Fibroblast of skin of back (primary cell): Measurements from ENCODE around the gene ZNF107. TPM values are rescaled to one million over a fixed set of nuclear protein-coding genes. Genes with fewer than 3 reads are reported as not detected.

ENCODE experiments used
- DNase-seq: peaks from one replicate; pipeline ENCODE4 v3.0.0-alpha.2; 2013
- polyA plus RNA-seq, 2 experiments: library from polyadenylated mRNA; unstranded; fragments of 120-200 nt; gene quantifications; one replicate each; pipeline ENCODE4 v1.2.1, GENCODE V29; 2013; ENCODE audit not compliant: insufficient read length in 2 of 2

Gene ZNF107
- polyA plus RNA-seq (2013, experiment 1 of 2; ENCODE audit: insufficient read length) = 2.4 TPM
- 1.1 TPM for polyA plus RNA-seq (2013, experiment 2 of 2; ENCODE audit: insufficient read length)

DNA sequence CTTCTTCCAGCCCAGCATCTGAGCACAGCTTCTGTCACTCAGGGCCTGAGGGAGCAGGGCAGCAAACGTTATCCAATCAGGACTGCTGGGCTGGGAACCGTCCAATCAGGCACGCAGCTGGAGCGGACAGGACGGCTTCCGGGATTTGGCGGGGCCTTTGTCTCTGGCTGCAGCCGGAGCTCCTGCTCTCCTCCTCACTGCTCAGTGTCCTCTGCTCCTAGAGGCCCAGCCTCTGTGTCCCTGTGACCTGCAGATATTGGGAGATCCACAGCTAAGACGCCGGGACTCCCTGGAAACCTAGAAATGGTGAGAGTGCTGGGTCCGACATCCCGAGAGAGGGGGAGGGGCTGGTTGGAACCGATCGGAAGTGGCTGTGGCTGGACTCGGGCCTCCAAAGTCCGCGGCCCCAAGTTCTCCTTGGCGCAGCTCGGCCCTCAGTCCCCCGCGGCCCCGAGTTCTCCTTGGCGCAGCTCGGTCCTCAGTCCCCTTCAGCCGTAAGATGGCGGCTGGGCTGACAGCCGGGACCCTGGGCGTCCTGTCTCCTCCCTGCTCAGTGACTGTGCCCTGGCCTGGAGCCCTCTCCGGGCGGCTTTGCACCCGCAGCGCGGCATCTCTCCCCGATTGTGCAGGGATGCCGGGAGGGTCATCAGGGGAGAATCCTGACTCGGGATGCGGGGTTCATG, at the start of gene ZNF107:
Gene ZNF107, plus strand, starts transcription at position 154 of the 683 bp plus-strand sequence. Its CDS starts 150 bp downstream, at position 304.
- peak; percentile 96 for DNase-seq

DNA sequence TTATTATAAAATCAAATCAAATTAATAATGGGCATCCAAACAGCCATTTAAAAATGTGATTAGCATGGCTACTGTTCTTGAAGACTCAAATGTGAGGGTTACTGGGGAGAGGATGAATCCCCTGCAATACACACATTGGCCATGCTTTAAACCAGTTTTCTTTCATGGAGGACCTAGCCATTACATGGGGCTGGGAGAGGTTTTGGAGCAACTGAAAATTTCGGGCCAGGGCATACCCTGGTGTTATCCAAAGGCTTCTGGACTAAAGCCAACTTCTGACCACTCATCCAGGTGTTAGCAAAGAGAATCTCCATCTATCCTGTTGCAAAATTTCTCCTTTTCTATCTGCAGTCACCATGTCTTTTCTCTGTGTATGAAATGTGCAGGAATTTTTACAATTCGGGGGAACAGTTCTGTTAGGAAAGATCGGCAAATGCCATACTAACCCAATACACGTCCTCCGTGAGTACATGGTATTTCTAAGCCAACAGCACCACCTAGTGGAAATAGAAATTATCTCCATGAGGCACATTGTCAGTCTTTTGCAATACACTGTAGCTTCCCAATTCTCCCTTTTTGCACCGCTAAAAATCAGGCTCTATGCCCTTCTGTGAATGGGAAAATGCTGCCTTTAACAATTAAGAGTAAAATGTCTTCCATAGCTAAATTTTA, 47.0 kb upstream of the ZNF107 start:
- peak; percentile 53 for DNase-seq

DNA sequence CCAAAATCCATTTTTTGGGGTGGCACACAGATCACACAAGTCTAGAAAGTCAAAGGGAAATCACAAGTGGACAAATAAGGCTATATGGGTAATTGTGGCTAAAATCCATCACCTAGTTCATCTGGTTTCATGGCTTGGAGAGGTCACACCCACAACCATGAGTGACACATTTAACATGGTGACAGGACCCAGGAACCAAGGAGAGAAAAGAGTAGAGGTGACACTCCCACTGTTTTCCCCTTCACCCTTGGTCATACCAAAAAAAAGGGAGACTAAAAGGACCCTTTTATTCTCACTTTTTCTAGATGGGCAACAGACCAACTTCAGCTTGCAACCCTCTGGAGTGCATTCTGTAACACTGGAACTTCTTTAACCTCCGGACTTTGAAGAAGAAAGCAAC, 46.2 kb upstream of the ZNF107 start:
- DNase-seq = no peak

DNA sequence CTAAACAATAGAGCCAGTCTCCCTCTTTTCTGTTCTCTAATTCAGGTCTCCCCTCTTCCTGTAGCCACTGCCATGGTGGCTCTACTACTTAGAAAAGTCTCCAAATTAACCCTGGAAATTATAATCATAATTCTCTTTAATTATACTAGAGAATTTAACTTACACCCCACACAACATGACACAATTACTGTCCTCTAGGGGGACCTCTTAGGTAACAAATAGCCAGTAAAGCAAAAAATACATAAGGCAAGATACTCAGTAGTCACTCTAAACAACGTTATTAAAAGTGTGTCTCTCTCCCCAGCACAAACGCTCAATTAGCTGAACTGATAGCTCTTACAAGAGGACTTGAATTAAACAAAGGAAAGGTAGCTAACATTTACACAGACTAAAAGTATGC, 44.3 kb upstream of the ZNF107 start:
- DNase-seq = no peak

DNA sequence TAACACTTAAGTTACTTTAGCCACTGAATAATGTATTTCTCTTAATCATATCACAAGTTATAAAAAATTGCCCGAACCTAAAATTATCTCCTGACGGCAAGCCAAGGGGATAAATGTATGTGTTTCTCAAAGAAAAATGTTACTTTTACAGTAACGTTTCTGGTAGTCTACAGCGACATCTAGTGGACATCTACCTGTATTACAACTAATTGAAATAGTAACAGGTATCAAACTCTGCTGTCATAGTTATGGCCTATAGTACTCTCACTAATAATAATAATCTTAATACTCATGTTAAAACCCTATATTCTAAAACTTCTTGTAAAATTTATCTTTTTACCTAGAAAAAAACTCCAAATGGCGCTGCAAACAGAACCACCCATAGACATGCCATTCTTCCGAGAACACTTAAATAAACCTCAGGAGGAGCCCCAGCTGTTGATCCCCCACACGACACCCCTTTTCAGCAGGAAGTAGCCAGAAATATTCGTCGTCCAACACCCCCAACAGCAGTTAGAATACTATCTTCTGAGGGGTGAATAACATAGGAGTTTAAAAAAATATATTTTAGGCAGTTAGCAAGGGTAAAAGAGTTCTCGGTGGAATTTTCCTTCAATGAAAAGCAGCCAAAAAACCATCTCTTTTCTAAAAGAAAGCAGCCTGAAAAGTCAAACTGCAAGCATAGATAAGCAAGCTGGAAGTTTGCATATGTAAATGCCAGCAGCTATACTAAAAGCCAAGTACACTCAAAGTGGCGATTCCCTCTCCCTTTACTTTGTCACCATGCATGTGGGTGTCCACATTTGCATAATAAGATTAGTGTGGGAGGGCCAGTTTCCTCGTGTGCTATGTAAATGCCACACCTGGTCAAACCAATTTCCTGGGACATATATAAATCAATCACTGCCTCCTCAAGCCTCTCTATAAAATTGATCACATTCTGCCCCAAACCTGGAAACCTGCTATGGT, 40.5 kb upstream of the ZNF107 start:
- DNase-seq = no peak

DNA sequence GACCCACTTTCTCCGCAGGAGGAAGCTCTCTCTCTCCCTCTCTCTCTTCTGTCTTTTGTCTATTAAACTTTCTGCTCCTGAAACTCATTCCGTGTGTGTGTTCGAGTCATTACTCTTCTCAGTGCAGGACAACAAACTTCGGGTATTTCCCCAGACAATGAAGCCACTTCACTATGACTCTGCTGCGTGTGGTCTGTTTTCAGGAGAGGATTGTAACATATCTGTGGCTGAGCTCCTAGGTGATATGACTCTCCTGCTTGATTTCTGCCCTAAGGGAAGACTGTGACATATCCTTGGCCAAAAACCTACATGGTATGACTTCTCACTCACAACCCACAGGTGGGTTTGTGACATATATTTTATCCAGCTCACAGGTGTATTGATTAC, 39.9 kb upstream of the ZNF107 start:
- no peak for DNase-seq

DNA sequence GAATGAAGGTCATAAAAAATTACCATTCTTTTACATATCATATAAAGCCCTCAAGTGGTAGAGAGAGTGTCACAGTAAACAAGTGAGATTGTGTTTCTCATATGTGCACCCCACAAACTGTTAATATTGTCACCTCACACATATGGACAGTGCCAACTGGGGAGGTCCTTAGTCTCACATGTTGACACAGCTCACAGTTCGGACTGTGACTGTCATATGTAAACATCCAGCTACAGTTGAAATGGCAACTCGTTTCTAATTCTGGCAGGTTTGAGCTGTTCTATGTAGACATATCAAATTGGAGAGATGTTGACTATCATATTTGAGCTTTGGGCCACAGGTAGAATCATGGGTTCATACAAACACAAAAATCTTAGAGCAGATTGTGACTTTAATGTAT, 39.4 kb upstream of the ZNF107 start:
- DNase-seq = no peak

DNA sequence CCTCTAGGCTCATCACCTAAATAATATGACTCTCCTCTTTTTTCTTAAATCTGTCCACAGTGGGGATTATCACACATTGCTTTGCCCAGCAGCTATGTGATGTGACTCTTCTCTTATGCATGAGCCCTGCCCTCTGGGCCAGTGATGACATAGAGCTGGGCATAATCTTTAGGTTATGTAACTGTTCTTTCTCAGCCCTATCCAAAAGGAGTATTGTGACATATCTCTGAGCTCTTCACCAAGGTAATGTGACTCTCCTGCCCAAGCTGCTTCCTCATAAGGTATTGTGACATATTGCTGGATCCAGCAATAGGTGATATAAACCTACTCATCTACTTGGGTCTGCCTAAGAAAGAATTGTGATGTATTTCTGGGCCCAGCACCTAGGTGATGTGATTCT, 37.7 kb upstream of the ZNF107 start:
- DNase-seq = no peak

DNA sequence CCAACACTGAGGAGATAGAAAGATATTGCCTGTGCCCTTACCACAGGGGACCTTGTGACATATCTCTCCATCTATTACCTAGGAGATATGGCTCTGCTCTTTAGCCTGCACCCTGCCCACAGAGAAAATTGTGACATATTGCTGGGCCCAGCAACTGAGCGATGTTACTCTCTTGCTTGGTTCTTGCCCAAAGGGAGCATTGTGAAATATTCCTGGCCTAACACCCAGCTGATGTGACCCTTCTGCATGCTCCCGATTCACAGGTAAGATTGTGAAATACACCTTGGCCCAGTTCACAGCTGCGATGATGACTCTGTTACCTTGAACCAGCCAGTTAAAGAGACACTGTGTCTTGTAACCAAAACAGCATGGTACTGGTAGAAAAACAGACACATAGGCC, 37.2 kb upstream of the ZNF107 start:
- no peak for DNase-seq

DNA sequence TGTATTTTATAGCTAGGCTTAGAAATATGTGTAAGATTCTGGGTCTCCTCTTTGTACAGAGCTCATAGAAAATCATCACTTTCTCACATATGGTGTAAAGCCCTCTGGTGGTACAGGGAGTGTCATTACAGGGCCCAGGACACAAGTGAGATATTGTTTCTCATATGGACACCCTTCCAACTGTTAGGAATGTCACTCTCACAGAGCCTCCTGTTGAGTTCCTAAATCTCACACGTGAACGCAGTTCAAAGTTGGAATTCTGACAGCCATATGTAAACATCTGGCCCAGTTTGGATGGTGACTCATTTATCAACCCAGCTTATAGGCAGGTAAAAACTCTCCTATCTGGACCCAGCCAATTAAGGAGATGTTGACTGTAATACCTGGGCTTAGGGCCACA, 35.4 kb upstream of the ZNF107 start:
- DNase-seq = peak; percentile 2

DNA sequence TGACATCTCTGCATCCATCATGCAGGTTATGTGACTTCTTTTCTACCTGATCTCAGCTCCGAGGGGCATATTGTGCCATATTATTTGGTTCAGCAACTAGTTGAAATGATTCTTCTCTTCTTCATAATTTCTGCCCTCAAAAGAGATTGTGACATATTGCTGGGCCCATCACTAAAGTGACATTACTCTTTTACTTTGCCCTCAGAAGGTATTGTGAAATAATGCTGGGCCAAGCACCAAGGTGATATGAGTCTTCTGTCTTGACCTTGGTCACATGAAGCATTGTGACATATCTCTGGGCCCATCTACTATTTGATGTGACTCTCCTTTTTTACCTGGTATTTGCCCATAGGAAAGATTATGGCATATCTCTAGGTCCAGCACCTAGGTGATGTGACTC, 33.9 kb upstream of the ZNF107 start:
- no peak for DNase-seq

DNA sequence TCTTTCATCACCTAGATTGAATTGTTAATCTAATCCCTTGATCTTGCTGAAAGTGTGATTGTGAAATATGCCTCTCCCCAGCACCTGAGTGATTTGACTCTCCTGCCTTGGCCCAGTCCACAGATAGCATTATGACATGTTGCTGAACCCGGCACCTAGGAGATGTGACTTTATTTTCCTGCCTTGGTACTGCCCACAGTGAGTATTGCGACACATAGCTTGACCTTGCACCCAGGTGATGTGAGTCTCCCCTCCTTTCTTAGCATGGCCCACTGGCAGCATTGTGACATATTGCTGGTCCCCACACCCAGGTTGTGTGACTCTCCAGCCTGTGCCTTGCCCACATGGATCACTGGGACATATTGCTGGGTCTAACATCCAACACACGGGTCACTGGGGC, 32.5 kb upstream of the ZNF107 start:
- no peak for DNase-seq

DNA sequence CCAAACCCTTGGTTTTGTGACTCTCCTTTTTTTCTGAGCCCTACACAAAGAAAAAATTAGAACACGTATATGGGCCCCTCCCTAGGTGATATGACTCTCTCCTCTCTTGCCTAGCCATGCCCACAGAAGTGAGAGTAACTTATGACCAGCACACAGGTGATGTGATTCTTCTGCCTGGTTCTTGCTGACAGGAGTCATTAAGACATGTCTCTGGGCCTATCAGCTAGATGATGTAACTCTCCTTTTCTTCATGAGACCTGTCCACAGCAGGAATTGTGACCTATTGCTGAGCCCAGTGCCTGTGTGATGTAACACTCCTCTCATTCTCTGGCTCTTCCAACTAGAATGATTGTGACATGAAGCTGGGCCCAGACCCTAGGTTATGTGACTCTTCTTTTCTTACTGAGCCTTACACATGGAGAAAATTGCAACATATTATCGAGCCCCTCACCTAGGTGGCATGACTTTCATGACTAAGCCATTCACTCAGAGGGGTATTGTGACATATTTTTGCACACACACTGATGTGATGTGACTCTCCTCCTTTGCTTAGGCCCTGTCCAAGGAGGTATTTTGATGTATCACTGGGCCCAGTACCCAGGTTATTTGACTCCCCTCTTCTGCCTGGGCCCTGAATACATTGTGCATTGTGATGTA, 31.4 kb upstream of the ZNF107 start:
- no peak for DNase-seq

DNA sequence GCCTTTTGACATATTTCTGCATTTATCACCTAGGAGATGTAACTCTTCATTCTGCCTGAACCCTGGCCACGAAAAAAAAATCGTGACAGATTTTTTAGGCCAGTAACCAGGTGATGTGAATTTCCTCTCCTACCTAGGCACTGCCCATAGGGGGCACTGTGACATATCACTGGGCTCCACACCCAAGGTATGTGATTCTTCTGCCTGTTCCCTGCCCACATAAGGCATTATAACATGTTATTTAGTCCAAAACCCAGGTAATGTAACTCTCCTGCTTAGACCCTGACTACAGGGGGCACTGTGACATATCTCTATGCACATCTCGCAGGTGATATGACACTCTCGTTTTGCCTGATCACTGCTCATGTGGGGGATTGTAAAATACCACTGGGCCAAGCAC, 29.5 kb upstream of the ZNF107 start:
- no peak for DNase-seq

DNA sequence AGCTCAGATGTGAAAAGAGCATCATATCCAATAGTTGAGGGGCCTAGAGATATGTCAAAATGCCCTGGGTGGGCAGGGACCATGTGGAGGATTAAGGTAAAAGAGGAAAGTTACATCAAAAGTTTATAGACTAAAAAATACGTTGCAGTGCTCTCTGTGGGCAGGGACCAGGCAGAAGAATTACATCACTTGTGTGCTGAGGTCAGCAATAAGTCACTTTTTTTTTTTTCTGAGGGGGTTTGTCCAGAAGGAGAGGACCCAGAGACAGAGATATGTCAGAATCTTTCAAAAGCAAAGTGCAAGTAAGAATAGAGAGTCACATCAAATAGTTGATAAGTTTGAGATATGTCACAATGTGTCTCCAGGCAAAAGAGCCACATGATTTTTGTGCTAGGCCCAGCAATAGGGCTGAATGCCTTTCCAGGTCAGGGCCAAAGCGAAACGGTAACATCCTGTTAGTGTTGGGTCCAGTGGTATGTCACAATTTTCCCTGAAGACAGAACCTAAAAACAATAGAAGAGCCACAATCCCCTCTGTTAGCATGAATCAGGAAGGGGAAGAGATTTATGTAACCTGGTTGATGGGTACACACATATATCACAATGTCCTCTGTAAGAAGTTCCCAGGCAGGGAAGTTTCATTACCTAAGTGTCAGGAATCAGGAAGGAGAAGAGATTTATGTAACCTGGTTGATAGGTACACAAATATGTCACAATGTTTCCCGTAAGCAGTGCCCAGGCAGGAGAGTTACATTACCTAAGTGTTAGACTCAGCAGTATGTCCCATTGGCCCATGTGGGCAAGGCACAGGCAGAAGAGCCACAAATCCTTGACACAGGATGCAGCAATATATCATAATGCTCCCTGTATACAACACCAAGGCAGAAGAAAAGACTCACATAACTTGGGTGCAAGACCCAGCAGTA, 28.1 kb upstream of the ZNF107 start:
- no peak for DNase-seq

DNA sequence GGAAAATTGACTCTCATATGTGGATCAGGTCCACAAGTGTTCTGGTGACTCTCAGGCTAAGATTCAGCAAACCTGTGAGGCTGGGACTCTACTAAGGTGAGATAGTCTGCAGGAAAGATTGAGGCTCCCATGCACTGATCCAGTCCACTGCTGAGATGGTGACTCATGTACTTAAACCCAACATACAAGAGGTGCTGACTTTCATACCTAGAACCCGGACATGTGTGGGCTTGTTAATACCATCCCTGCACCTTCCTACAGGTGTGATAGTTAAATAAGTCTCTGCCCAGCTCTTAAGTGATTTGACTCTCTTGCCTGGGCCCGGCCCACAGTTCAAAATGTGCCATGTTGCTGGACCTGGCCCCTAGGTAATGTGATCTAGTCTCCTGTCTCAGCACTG, 27.1 kb upstream of the ZNF107 start:
- DNase-seq = no peak

DNA sequence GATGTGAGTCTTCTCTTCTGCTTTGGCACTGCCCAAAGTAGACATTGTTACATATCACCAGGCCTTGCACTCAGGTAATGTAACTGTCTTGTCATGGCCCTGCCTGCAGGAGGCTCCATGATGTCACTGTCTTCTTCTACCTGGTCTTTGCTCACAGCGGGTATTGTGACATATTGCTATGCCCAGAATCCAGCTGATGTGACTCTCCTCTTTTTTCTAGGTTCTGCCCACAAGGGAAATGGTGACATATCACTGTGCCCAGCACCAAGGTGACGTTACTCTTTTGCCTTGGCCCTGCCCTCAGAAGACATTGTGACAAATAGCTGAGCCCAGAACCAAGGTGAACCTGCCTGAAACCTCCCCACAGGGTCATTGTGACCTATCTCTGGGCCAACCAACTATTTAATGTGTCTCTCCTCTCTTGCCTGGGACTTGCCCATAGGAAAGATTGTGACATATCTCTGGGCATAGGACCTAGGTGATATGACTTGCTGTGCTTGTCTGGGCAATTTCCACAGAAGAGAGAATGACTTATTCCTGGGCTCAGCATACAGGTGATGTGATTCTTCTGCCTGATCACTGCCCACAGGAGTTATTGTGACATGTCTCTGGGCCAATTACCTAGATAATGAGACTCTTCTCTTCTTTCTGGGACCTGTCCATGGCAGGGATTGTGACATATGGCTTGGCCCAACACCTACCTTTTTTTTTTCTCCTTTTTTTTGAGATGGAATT, 26.5 kb upstream of the ZNF107 start:
- no peak for DNase-seq

DNA sequence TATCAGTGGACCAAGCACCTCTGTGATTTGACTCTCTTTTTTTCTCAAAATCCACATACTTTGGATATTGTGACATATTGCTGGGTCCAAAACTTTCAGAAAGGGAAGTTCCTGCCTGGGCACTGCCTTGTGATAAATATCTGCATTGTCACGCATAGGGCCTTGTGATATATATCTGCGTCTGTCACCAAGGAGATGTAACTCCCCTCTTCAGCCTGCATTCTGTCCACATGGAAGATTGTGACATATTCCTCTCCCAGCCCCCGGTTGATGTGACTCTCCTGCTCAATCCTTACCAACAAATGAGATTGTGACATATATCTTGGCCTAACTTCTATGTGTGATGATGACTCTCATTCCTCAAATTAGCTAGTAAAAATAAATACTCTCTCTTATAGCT, 25.4 kb upstream of the ZNF107 start:
- no peak for DNase-seq

DNA sequence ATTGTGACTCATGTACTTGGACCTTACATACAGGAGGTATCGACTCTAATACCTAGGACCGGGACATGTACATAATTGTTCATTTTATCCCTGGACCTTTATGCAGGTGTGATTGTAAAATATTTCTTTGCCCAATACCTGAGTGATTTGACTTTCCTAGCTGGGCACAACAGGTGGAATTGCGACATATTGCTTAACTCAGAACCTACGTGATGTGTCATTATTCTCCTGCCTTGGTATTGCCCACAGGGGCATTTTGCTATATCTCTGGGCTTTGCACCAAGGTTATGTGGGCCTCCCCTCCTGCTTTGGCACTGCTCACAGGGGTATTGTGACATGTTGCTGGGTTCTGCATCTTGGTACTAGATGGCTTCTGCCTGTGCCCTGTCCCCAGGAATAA, 23.9 kb upstream of the ZNF107 start:
- DNase-seq = no peak

DNA sequence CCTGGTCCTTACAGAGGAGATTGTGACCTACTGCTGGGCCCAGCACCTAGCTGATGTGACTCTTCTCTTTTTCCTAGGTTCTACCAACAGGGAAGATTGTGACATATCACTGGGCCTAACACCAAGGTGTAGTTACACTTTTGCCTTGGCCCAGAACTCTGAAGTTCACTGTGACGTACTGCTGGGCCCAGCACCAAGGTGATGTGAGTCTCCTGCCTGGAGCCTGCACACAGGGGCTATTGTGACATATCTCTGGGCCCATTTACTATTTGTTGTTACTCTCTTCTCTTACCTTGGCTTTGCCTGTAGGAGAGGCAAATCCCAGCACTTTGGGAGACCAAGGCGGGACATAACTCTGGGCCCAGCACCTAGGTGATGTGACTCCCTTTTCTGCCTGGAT, 23.1 kb upstream of the ZNF107 start:
- no peak for DNase-seq

DNA sequence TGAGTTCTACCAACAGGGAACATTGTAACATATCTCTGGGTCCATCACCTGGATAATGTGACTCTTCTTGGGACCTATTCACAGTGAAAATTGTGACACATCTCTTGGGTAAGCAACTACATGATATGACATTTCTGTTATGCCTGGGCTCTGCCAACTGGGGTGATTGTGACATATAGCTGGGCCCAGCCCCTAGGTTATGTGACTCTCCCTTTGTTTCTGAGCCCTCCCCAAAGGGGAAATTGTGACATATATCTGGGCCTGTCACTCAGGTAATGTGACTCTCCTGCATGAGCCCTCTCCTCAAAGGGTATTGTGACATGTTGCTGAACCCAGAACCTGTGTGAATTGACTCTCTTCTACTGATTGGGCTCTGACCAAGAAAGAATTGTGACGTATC, 22.4 kb upstream of the ZNF107 start:
- no peak for DNase-seq
